Measurements from ENCODE around the gene GCHFR. TPM values are rescaled to one million over a fixed set of nuclear protein-coding genes. Genes with fewer than 3 reads are reported as not detected.
A peak's percentile ranks its signal among the peaks of the same experiment; 100 is the strongest.

GCHFR gene
- total and polyA plus RNA-seq, 2 experiments from 2014 or later, result 97.2 to 213 TPM

DNA sequence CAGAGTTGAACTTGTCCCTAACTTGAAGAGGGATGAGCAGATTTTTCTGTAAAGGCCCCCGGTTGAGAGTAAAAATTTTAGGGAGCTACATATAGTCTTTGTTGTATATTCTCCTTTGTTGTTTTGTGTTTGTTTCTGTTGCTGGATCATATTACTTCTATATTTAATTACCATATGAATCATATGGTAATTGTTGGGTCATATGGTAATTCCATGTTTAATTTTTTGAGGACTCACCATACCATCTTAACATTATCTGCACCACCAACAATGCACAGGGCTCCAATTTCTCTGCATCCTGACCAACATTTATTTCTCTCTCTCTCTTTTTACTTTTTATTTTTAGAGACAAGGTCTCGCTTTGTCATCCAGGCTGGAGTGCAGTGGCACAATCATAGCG lies 35.7 kb downstream of the GCHFR start:
- H3K4me1 ChIP-seq (ENCODE audit: insufficient read depth), result no peaks in the 10 kb centered on the region
- no peak overlapping the region for H3K4me3 ChIP-seq
- H3K79me2 ChIP-seq, result peaks cover 59% of the 10 kb centered on the region
- 98% methylated on average over 3 of the region's 3 CpGs for WGBS (ENCODE audit: low lambda C conversion rate, missing lambda C conversion rate)
- no peaks in the 10 kb centered on the region for H3K9me2 ChIP-seq (replicated peaks; ENCODE audit: insufficient read depth)
- no peak overlapping the region for H2AFZ ChIP-seq
- no peaks in the 10 kb centered on the region for H4K20me1 ChIP-seq (ENCODE audit: insufficient read depth, poor library complexity, severe bottlenecking)
- no peaks in the 10 kb centered on the region for H3K27me3 ChIP-seq
- no peak overlapping the region for H3K27ac ChIP-seq
- H3K9me3 ChIP-seq (ENCODE audit: low read depth), result no peaks in the 10 kb centered on the region
- no peaks in the 10 kb centered on the region for H3K36me3 ChIP-seq (replicated peaks; ENCODE audit: insufficient read depth, low read depth)
- H3K4me2 ChIP-seq, result no peak overlapping the region
- TF ChIP-seq EZH2phosphoT487 (IDR thresholded peaks at IDR 0.05; ENCODE audit: low read depth, severe bottlenecking, unreplicated experiment) (no peak), EZH2 (IDR thresholded peaks at IDR 0.05; ENCODE audit: borderline replicate concordance) (no peak)
- TF ChIP-seq, protein P1, sequence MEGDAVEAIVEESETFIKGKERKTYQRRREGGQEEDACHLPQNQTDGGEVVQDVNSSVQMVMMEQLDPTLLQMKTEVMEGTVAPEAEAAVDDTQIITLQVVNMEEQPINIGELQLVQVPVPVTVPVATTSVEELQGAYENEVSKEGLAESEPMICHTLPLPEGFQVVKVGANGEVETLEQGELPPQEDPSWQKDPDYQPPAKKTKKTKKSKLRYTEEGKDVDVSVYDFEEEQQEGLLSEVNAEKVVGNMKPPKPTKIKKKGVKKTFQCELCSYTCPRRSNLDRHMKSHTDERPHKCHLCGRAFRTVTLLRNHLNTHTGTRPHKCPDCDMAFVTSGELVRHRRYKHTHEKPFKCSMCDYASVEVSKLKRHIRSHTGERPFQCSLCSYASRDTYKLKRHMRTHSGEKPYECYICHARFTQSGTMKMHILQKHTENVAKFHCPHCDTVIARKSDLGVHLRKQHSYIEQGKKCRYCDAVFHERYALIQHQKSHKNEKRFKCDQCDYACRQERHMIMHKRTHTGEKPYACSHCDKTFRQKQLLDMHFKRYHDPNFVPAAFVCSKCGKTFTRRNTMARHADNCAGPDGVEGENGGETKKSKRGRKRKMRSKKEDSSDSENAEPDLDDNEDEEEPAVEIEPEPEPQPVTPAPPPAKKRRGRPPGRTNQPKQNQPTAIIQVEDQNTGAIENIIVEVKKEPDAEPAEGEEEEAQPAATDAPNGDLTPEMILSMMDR (IDR thresholded peaks at IDR 0.05; ENCODE audit: poor library complexity), result no peak
- DNase-seq (ENCODE audit: low spot score), result no peak

DNA sequence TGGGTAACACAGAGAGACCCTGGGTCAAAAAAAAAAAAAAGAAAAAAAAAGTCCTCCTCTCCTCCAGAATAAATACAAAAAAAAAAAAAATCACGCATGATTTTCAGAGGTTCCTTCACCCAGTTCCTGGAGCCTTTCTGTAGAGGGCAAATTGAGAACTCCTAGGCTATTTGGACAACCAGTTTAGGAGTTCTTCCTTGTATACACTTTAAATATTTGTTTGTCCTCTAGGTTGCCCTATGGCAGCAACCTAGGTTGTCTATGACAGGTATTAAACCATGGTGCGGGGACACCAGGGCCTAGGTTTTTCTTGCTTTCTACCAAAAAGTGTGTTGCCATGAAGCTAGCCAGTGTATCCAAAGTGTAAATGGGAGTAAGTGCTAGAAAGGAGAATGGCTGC lies 39.2 kb downstream of the GCHFR start:
- H3K79me2 ChIP-seq, result peaks cover 57% of the 10 kb centered on the region

DNA sequence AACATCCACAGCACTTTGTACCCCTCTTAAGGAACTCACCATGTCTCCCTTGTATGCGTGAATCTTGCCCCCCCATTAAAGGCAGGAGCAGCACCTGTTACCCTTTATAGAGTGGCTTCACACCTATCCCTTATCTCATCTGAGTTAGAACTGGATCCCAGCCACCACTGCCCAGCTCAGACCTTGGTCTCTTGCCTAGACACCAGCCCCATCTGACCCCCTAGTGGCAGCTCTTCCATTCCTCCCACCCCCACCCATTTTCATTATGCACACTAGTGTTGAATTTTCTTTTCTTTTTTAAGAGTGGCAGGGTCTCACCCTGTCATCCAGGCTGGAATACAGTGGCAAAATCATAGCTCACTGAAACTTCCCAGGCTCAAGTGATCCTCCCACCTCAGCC lies 39.8 kb downstream of the GCHFR start:
- H3K9me3 ChIP-seq (ENCODE audit: low read depth), result no peaks in the 10 kb centered on the region
- no peak overlapping the region for H3K4me2 ChIP-seq
- no peak for DNase-seq (ENCODE audit: low spot score)
- H4K20me1 ChIP-seq (ENCODE audit: insufficient read depth, poor library complexity, severe bottlenecking), result no peaks in the 10 kb centered on the region
- no peaks in the 10 kb centered on the region for H3K36me3 ChIP-seq (replicated peaks; ENCODE audit: insufficient read depth, low read depth)
- no peaks in the 10 kb centered on the region for H3K9me2 ChIP-seq (replicated peaks; ENCODE audit: insufficient read depth)
- H2AFZ ChIP-seq, result no peak overlapping the region
- peaks cover 5% of the 10 kb centered on the region for H3K4me1 ChIP-seq (ENCODE audit: insufficient read depth)
- WGBS (ENCODE audit: low lambda C conversion rate, missing lambda C conversion rate), result 100% methylated on average over 1 of the region's 1 CpG
- H3K27me3 ChIP-seq, result no peaks in the 10 kb centered on the region
- peaks cover 59% of the 10 kb centered on the region for H3K79me2 ChIP-seq
- H3K4me3 ChIP-seq, result no peak overlapping the region
- TF ChIP-seq EZH2 (IDR thresholded peaks at IDR 0.05; ENCODE audit: borderline replicate concordance) (no peak), EZH2phosphoT487 (IDR thresholded peaks at IDR 0.05; ENCODE audit: low read depth, severe bottlenecking, unreplicated experiment) (no peak)
- TF ChIP-seq, protein P1 (IDR thresholded peaks at IDR 0.05; ENCODE audit: poor library complexity), result no peak
- no peak overlapping the region for H3K27ac ChIP-seq

More for the DNA sequence above, 39.2 kb downstream of the GCHFR start:
- Histone ChIP-seq H3K4me2 (no peak overlapping the region), H3K27ac (no peak overlapping the region), H3K36me3 (replicated peaks; ENCODE audit: insufficient read depth, low read depth) (no peaks in the 10 kb centered on the region), H3K4me3 (no peak overlapping the region), H3K9me2 (replicated peaks; ENCODE audit: insufficient read depth) (no peaks in the 10 kb centered on the region), H3K9me3 (ENCODE audit: low read depth) (no peaks in the 10 kb centered on the region), H3K4me1 (ENCODE audit: insufficient read depth) (peaks cover 5% of the 10 kb centered on the region), H4K20me1 (ENCODE audit: insufficient read depth, poor library complexity, severe bottlenecking) (no peaks in the 10 kb centered on the region), H2AFZ (no peak overlapping the region), H3K27me3 (no peaks in the 10 kb centered on the region)
- TF ChIP-seq EZH2 (IDR thresholded peaks at IDR 0.05; ENCODE audit: borderline replicate concordance), result no peak
- TF ChIP-seq, protein P1 (IDR thresholded peaks at IDR 0.05; ENCODE audit: poor library complexity), result no peak
- no peak for TF ChIP-seq EZH2phosphoT487 (IDR thresholded peaks at IDR 0.05; ENCODE audit: low read depth, severe bottlenecking, unreplicated experiment)
- 94% methylated on average over 2 of the region's 2 CpGs for WGBS (ENCODE audit: low lambda C conversion rate, missing lambda C conversion rate)
- no peak for DNase-seq (ENCODE audit: low spot score)

DNA sequence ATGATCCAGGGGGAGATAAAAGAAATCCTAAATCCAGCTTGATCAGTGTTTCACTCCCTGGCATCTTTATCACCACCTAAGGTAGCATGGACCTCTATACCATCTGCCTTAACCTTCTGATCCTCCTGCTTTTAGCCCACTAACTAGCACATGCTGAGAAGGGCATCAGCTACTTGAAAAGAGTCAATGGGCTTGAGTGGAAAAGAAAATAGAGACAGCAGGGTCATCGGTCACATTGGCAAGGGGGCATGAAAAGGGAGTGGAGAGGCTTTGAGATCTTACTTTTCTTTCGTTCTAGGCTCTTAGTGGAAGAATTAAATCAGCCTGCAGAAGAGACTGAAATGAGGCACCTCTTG lies 42.8 kb downstream of the GCHFR start:
- no peaks in the 10 kb centered on the region for H3K36me3 ChIP-seq (replicated peaks; ENCODE audit: insufficient read depth, low read depth)
- H3K4me1 ChIP-seq (ENCODE audit: insufficient read depth), result peaks cover 5% of the 10 kb centered on the region
- H3K4me3 ChIP-seq, result peak overlapping the region; percentile 71
- no peaks in the 10 kb centered on the region for H4K20me1 ChIP-seq (ENCODE audit: insufficient read depth, poor library complexity, severe bottlenecking)
- peak overlapping the region; percentile 86 for H2AFZ ChIP-seq
- no peaks in the 10 kb centered on the region for H3K9me3 ChIP-seq (ENCODE audit: low read depth)
- 9% methylated on average over 2 of the region's 2 CpGs for WGBS (ENCODE audit: low lambda C conversion rate, missing lambda C conversion rate)
- TF ChIP-seq EZH2 (IDR thresholded peaks at IDR 0.05; ENCODE audit: borderline replicate concordance), result no peak
- no peak for TF ChIP-seq EZH2phosphoT487 (IDR thresholded peaks at IDR 0.05; ENCODE audit: low read depth, severe bottlenecking, unreplicated experiment)
- TF ChIP-seq, protein P1 (IDR thresholded peaks at IDR 0.05; ENCODE audit: poor library complexity), result no peak
- no peak for DNase-seq (ENCODE audit: low spot score)
- peaks cover 51% of the 10 kb centered on the region for H3K79me2 ChIP-seq
- peak overlapping the region; percentile 92 for H3K27ac ChIP-seq
- no peaks in the 10 kb centered on the region for H3K27me3 ChIP-seq
- H3K9me2 ChIP-seq (replicated peaks; ENCODE audit: insufficient read depth), result no peaks in the 10 kb centered on the region
- peak overlapping the region; percentile 81 for H3K4me2 ChIP-seq

All from hepatocyte (in vitro differentiated cells).